DOHH2 (cell line): ENCODE results near the gene ARID1B.

Source experiments
- H3F3A ChIP-seq: fragments of 200-600 bp; sonication (generic), shearing (Covaris generic); 2 replicates; pipeline ENCODE4 v1.6.0; 2016; ENCODE audit warnings: antibody characterized with exemption, mild to moderate bottlenecking; ENCODE audit not compliant: control insufficient read depth, insufficient read depth
- H3K27ac ChIP-seq: fragments of 200-600 bp; sonication (generic); 2 replicates; pipeline ENCODE4 v1.5.1; 2014; ENCODE audit warnings: low read depth, mild to moderate bottlenecking, low read length, moderate library complexity
- H3K27me3 ChIP-seq: fragments of 200-600 bp; sonication (generic); 2 replicates; pipeline ENCODE4 v1.6.1; 2014; ENCODE audit warnings: mild to moderate bottlenecking, low read length, mixed read lengths; ENCODE audit not compliant: control insufficient read depth
- H3K36me3 ChIP-seq: fragments of 200-600 bp; sonication (generic); 2 replicates; pipeline ENCODE4 v1.6.1; 2014; ENCODE audit warnings: mild to moderate bottlenecking, low read length, moderate library complexity, mixed read lengths; ENCODE audit not compliant: control insufficient read depth
- H3K4me1 ChIP-seq: fragments of 200-600 bp; sonication (generic); 2 replicates; pipeline ENCODE4 v1.6.1; 2014; ENCODE audit warnings: mild to moderate bottlenecking, low read length, mixed read lengths; ENCODE audit not compliant: control insufficient read depth
- H3K4me2 ChIP-seq: fragments of 200-600 bp; sonication (generic); 2 replicates; pipeline ENCODE4 v1.6.0; 2014; ENCODE audit warnings: mild to moderate bottlenecking, low read length, moderate library complexity
- H3K4me3 ChIP-seq: fragments of 200-600 bp; sonication (generic); 2 replicates; pipeline ENCODE4 v1.5.1; 2014; ENCODE audit warnings: mild to moderate bottlenecking, low read length, mixed read lengths
- H3K79me2 ChIP-seq: fragments of 200-600 bp; sonication (generic); 2 replicates; pipeline ENCODE4 v1.6.1; 2014; ENCODE audit warnings: mild to moderate bottlenecking, low read length, mixed read lengths; ENCODE audit not compliant: control insufficient read depth
- H3K9me2 ChIP-seq: fragments of 200-600 bp; sonication (generic); replicated peaks from 2 replicates; pipeline ENCODE4 v1.6.1; 2014; ENCODE audit warnings: mild to moderate bottlenecking, low read length, mixed read lengths; ENCODE audit not compliant: control insufficient read depth
- H3K9me3 ChIP-seq: fragments of 200-600 bp; sonication (generic); 2 replicates; pipeline ENCODE4 v1.6.1; 2014; ENCODE audit warnings: antibody characterized with exemption, low read length, mixed read lengths; ENCODE audit not compliant: control insufficient read depth, insufficient read depth
- H4K20me1 ChIP-seq: fragments of 200-600 bp; sonication (generic); 2 replicates; pipeline ENCODE4 v1.6.0; 2014; ENCODE audit warnings: low read depth, mild to moderate bottlenecking, antibody characterized with exemption, low read length, moderate library complexity; ENCODE audit not compliant: control insufficient read depth, insufficient read depth
- EZH2phosphoT487 ChIP-seq: fragments of 200-600 bp; sonication (generic); IDR thresholded peaks from 2 replicates; pipeline ENCODE4 v1.6.1; 2017; ENCODE audit warnings: borderline replicate concordance, mild to moderate bottlenecking, antibody characterized with exemption, low read length, moderate library complexity, mixed read lengths
- TF ChIP-seq, protein P1 (sequence below): fragments of 200-600 bp; sonication (generic); IDR thresholded peaks from one replicate; pipeline ENCODE4 v1.5.1; 2014; ENCODE audit warnings: antibody characterized with exemption, mild to moderate bottlenecking, low read depth, low read length; ENCODE audit not compliant: poor library complexity, severe bottlenecking

The ARID1B gene

DNA sequence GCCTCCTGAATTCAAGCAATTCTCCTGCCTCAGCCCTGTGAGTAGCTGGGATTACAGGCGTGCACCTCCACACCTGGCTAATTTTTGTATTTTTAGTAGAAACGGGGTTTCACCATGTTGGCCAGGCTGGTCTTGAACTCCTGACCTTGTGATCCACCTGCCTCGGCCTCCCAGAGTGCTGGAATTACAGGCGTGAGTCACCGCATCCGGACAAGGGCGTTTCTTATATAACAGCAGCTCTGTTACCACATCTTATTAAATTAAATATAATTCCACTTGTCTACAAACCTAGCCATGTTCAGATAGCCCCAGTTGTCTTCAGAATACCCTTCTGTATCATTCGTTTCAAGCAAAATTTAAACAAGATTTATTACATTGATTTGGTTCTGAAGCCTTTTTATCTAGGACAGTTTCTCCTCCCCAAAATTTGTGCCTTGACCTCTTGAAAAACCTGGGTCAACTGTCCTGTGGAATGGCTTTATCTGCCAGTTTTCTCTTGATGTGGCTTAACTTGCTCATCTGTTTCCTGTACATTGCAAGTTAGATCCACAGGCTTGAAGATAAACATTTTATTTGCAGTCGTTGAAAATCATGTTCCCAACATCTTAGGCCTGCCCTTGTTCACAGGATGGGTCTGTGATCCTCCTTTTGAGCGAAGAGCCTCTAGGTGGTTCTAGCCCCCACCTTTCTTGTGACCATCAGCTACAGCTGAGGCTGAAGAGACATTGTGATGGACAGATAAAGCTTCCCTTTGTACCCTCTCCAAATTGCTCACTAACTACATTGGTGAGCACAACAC, 132.2 kb downstream of the ARID1B start:
- H3K27ac ChIP-seq = no peak overlapping the region
- H3K27me3 ChIP-seq = no peaks in the 10 kb centered on the region
- peaks cover 81% of the 10 kb centered on the region for H3K79me2 ChIP-seq
- H3K9me2 ChIP-seq = no peaks in the 10 kb centered on the region
- TF ChIP-seq EZH2phosphoT487 = no peak
- TF ChIP-seq, protein P1, sequence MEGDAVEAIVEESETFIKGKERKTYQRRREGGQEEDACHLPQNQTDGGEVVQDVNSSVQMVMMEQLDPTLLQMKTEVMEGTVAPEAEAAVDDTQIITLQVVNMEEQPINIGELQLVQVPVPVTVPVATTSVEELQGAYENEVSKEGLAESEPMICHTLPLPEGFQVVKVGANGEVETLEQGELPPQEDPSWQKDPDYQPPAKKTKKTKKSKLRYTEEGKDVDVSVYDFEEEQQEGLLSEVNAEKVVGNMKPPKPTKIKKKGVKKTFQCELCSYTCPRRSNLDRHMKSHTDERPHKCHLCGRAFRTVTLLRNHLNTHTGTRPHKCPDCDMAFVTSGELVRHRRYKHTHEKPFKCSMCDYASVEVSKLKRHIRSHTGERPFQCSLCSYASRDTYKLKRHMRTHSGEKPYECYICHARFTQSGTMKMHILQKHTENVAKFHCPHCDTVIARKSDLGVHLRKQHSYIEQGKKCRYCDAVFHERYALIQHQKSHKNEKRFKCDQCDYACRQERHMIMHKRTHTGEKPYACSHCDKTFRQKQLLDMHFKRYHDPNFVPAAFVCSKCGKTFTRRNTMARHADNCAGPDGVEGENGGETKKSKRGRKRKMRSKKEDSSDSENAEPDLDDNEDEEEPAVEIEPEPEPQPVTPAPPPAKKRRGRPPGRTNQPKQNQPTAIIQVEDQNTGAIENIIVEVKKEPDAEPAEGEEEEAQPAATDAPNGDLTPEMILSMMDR = no peak
- peaks cover 3% of the 10 kb centered on the region for H3K36me3 ChIP-seq
- no peak overlapping the region for H3K4me3 ChIP-seq
- peaks cover 22% of the 10 kb centered on the region for H3K4me1 ChIP-seq
- H3F3A ChIP-seq = peaks cover 5% of the 10 kb centered on the region; the same call in 1 of the 2 replicates
- peaks cover 9% of the 10 kb centered on the region; the same call in 1 of the 2 replicates for H4K20me1 ChIP-seq
- no peak overlapping the region for H3K4me2 ChIP-seq
- no peaks in the 10 kb centered on the region for H3K9me3 ChIP-seq

DNA sequence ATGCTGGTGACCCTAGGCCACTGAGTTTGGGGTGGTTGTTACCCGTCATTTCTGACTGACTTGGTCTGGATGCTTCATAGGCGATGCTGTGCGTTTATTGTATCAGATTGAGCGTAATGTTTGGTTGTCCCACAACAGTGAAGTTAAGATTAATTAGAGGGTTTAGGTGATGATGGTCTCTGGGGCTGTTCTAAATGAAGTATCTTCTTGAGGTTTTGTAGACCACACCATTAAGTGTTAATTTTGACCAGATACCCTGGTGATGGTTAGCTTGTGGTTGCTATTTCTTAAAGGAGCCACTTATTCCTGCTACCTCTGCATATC, 132.8 kb downstream of the ARID1B start:
- no peaks in the 10 kb centered on the region; the same call in 1 of the 2 replicates for H3K36me3 ChIP-seq
- no peak overlapping the region for H3K4me2 ChIP-seq
- no peaks in the 10 kb centered on the region for H3K27me3 ChIP-seq
- TF ChIP-seq, protein P1 = no peak
- no peak overlapping the region for H3K4me3 ChIP-seq
- H3K9me2 ChIP-seq = no peaks in the 10 kb centered on the region
- peaks cover 28% of the 10 kb centered on the region for H3K4me1 ChIP-seq
- H4K20me1 ChIP-seq = 0 out of 2 replicates have a peak, but pooled peaks cover 6% of the 10 kb centered on the region
- H3F3A ChIP-seq = peaks cover under 1% of the 10 kb centered on the region; the same call in 1 of the 2 replicates
- peaks cover 82% of the 10 kb centered on the region for H3K79me2 ChIP-seq
- no peak overlapping the region for H3K27ac ChIP-seq
- no peaks in the 10 kb centered on the region for H3K9me3 ChIP-seq

DNA sequence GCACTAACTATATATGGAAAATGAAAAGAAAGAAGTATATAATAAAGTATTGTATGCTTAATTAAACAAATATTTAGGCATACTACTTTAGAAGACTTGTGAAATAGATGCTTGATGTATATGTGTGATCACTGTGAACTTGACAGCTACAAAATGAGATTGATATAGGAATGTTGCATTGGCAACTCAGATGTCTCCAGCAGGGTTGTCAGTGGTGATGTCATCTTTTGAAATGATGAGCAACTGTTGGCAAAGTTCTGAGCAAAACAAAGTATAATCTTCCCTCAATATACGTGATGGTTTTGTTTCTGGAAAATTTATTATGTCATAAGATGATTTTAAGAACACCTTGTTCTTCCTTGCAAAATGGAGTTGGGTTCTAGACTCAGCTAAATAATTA, 133.8 kb downstream of the ARID1B start:
- Histone ChIP-seq H3F3A (no peaks in the 10 kb centered on the region), H3K4me2 (no peak overlapping the region), H3K9me3 (no peaks in the 10 kb centered on the region), H3K4me1 (peaks cover 38% of the 10 kb centered on the region), H3K79me2 (peaks cover 80% of the 10 kb centered on the region), H3K9me2 (no peaks in the 10 kb centered on the region), H3K36me3 (no peaks in the 10 kb centered on the region), H3K27me3 (no peaks in the 10 kb centered on the region), H3K27ac (no peak overlapping the region), H4K20me1 (0 out of 2 replicates have a peak, but pooled peaks cover 6% of the 10 kb centered on the region), H3K4me3 (no peak overlapping the region)
- TF ChIP-seq, protein P1 = no peak
- TF ChIP-seq EZH2phosphoT487 = no peak
